Upper lobe of left lung (tissue), 6 donors: Measurements from ENCODE around the gene NOL4L. TPM values are rescaled to one million over a fixed set of nuclear protein-coding genes. Genes with fewer than 3 reads are reported as not detected.

Experiments
- ATAC-seq, 2 donors: fragments of 200-7000 bp; cut with Tn5 transposase; one replicate each; pipeline ENCODE4 v1.9.1; 2022; ENCODE audit warnings: mild to moderate bottlenecking in 2 of 2, moderate library complexity in 2 of 2; ENCODE audit not compliant: low FRiP score in 2 of 2
- DNase-seq, 2 donors: peaks; one replicate each; pipeline ENCODE4 v3.0.0-alpha.2; 2019 to 2020
- H3K27ac ChIP-seq, 4 donors: fragments of 200-600 bp; sonication (generic); one replicate each; pipeline ENCODE4 v1.5.1; 2016 to 2019
- H3K27me3 ChIP-seq, 4 donors: fragments of 200-600 bp; sonication (generic); one replicate each; pipeline ENCODE4 v1.5.1; 2017 to 2019
- H3K36me3 ChIP-seq, 4 donors: fragments of 200-600 bp; sonication (generic); one replicate each; pipeline ENCODE4 v1.5.1; 2016 to 2019
- H3K4me1 ChIP-seq, 4 donors: fragments of 200-600 bp; sonication (generic); one replicate each; pipeline ENCODE4 v1.5.1; 2018 to 2019
- H3K4me3 ChIP-seq, 4 donors: fragments of 200-600 bp; sonication (generic); one replicate each; pipeline ENCODE4 v1.5.1; 2017 to 2019; ENCODE audit warnings: mild to moderate bottlenecking in 2 of 4, moderate library complexity in 1 of 4
- H3K9me3 ChIP-seq, 4 donors: fragments of 200-600 bp; sonication (generic); one replicate each; pipeline ENCODE4 v1.5.1; 2018 to 2019
- EP300 ChIP-seq, 4 donors: sonication (generic); formaldehyde crosslinking; IDR thresholded peaks; one replicate each; pipeline ENCODE4 v1.5.1; 2017; ENCODE audit warnings: antibody characterized with exemption in 4 of 4, control low read depth in 2 of 4
- POLR2A ChIP-seq, 4 donors: fragments of 450-650 bp; IDR thresholded peaks; one replicate each; pipeline ENCODE4 v1.5.1; 2016 to 2017; ENCODE audit warnings: antibody characterized with exemption in 4 of 4, mild to moderate bottlenecking in 2 of 4
- POLR2AphosphoS5 ChIP-seq, 2 donors: sonication (generic); formaldehyde crosslinking; IDR thresholded peaks; one replicate each; pipeline ENCODE4 v1.5.1; 2017; ENCODE audit warnings: antibody characterized with exemption in 2 of 2
- WGBS, 2 donors: methylation state at CpG; one replicate each; pipeline ENCODE4 v1.1.5; 2017 to 2018; 5-methylcytosine and 5-hydroxymethylcytosine counted together
- total RNA-seq, 6 donors: library from RNA; depleted of rRNA in 4 of 6; stranded (reverse); fragments of >200 nt in 4 of 6; gene quantifications; one replicate each; pipeline versions ENCODE4 v1.1.0 to v1.2.1, GENCODE V29; 2016 to 2021
- TF ChIP-seq, protein P1 (sequence below), 6 experiments: fragments of 450-650 bp in 4 of 6; fragments of 200-600 bp in 2 of 6; sonication (generic) in 2 of 6; IDR thresholded peaks; one replicate each; pipeline ENCODE4 v1.5.1; 2016 to 2019; ENCODE audit warnings: antibody characterized with exemption in 6 of 6
- donor health status: DM: no; HTN: no; CAD: no; lungs with moderate emphysema.
- donor health status: DM: no; HTN: yes; CAD: no; lungs with severe emphysema.

The NOL4L gene
- total RNA-seq, 6 donors from 2014 or later, result 13.4 to 40.2 (median 19.0) TPM

DNA sequence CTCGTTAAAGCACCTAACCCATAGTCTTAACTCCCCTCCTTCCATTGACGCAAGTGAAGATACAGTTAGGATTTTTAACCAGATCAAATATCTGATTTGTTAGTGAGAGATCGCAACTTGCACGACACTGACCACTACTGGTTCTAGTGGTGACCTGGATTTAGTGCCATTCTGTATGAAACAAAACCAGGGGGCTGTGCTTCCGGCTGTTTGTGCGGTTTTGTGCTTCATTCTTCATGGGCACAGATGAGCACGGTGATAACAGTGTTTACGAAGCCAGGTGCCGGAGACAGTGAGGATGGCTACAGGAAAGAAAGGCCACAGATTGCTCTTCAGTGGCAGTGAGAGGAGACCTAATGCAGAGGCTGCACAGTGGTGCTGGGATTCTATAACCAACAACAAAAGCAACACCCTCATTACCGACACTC lies 75.5 kb downstream of the NOL4L start:
- Histone ChIP-seq H3K4me3 (no peak overlapping the region), H3K36me3 (no peaks in the 10 kb centered on the region), H3K27ac (peak overlapping the region in 3 of 4 donors; percentile 0 to 67 (median 62)), H3K9me3 (no peaks in the 10 kb centered on the region), H3K4me1 (peaks cover 15 to 41% (median 29%) of the 10 kb centered on the region in 4 donors), H3K27me3 (no peaks in the 10 kb centered on the region)
- 37 to 43% methylated on average over 10 of the region's 10 CpGs for WGBS, 2 donors
- peak in 1 of 2 donors; percentile 31 for DNase-seq
- TF ChIP-seq POLR2A (IDR thresholded peaks at IDR 0.05), result no peak
- TF ChIP-seq, protein P1, sequence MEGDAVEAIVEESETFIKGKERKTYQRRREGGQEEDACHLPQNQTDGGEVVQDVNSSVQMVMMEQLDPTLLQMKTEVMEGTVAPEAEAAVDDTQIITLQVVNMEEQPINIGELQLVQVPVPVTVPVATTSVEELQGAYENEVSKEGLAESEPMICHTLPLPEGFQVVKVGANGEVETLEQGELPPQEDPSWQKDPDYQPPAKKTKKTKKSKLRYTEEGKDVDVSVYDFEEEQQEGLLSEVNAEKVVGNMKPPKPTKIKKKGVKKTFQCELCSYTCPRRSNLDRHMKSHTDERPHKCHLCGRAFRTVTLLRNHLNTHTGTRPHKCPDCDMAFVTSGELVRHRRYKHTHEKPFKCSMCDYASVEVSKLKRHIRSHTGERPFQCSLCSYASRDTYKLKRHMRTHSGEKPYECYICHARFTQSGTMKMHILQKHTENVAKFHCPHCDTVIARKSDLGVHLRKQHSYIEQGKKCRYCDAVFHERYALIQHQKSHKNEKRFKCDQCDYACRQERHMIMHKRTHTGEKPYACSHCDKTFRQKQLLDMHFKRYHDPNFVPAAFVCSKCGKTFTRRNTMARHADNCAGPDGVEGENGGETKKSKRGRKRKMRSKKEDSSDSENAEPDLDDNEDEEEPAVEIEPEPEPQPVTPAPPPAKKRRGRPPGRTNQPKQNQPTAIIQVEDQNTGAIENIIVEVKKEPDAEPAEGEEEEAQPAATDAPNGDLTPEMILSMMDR (IDR thresholded peaks at IDR 0.05), result peak in 1 of 6 experiments; percentile 17
- no peak for ATAC-seq

DNA sequence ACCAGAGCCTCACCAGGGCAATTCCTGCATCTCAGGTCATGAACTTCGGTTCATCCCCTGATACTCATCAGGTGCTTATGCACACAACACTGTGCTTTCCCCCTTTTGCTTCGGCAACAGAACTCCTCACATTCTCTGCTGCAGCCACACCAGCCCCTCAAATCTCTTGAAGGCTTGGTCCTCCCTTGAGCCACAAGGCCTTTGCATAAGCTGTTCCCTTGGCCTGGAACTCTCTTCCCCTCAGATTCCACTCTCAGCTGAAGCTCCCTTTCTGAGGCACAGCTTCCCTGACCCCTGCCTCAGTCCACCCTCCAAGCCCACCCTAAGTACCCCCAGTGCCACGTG lies 76.4 kb downstream of the NOL4L start:
- TF ChIP-seq, protein P1 (IDR thresholded peaks at IDR 0.05), result no peak
- no peak for TF ChIP-seq POLR2A (IDR thresholded peaks at IDR 0.05)
- TF ChIP-seq POLR2AphosphoS5 (IDR thresholded peaks at IDR 0.05), result no peak
- TF ChIP-seq EP300 (IDR thresholded peaks at IDR 0.05), result no peak
- H3K36me3 ChIP-seq, result no peaks in the 10 kb centered on the region
- 75 to 77% methylated on average over 3 of the region's 3 CpGs for WGBS, 2 donors
- peak overlapping the region in 3 of 4 donors; percentile 13 to 67 (median 62) for H3K27ac ChIP-seq
- no peaks in the 10 kb centered on the region for H3K9me3 ChIP-seq
- H3K27me3 ChIP-seq, result no peaks in the 10 kb centered on the region
- no peak for DNase-seq
- no peak for ATAC-seq
- no peak overlapping the region for H3K4me3 ChIP-seq
- peaks cover 15 to 41% (median 29%) of the 10 kb centered on the region in 4 donors for H3K4me1 ChIP-seq

DNA sequence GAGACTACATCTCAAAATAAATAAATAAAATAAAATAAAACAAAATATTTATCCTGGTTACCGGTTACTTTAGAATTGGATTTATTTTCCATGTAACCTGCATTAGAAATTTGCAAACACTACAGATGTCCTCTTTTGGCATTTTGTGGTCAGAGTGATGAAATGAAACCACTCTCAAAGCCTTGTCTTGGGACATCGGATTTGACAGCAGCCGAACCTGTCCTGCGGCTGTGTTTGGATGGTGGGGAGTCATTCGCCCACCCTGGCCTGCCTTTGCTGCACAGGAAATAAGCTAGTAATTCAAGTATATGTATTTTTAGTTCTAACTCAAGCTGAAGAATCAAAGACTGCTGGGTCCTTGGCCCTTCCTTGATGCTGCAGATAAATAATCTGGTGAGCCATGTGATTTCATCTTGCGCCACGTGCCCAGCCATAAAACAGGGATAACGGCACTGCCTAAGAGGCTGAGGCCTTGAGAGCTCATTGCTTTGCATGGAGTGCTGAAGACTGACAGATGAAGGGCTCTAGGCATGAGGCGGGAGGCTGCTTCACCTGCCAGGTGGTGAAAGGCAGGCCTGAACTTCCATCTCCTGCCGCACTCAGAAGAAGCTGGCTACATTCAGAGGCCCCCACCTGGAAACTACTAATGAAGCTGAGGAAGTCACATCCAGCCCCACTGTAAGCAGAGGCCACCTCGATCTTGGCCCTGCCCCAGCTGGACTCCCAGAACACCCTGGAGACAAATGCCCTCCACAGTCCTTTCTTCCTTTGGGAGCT lies 76.9 kb downstream of the NOL4L start:
- TF ChIP-seq EP300 (IDR thresholded peaks at IDR 0.05), result no peak
- no peak for TF ChIP-seq POLR2A (IDR thresholded peaks at IDR 0.05)
- TF ChIP-seq, protein P1 (IDR thresholded peaks at IDR 0.05), result no peak
- TF ChIP-seq POLR2AphosphoS5 (IDR thresholded peaks at IDR 0.05), result no peak
- Histone ChIP-seq H3K27me3 (no peaks in the 10 kb centered on the region), H3K4me3 (no peak overlapping the region), H3K9me3 (no peaks in the 10 kb centered on the region), H3K27ac (peak overlapping the region in 3 of 4 donors; percentile 13 to 67 (median 62)), H3K4me1 (peaks cover 15 to 41% (median 29%) of the 10 kb centered on the region in 4 donors), H3K36me3 (no peaks in the 10 kb centered on the region)
- WGBS, 2 donors, result 55 to 57% methylated on average over 10 to 11 of the region's 11 CpGs
- ATAC-seq, result no peak
- no peak for DNase-seq

DNA sequence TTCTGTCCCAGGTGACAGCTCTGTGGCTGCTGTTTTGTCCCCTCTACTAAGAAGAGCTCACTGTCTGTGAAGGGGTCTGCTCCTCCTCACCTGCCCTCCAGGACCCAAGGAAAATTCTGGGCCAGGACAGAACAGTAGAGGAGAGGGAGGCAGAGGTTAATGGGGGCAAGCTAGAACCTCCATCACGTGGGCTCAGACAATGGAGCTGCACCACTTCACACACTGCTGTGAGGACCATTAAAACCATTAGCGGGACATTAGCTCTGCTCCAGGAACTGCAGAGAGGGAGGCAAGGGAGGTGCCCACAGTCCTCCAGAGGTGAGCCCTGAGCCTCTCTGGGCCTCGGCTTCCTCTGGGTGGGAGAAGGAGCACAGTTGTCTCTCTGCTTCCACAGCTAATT lies 78.4 kb downstream of the NOL4L start:
- DNase-seq (no peak), ATAC-seq (no peak)
- H3K4me1 ChIP-seq, result peaks cover 15 to 41% (median 29%) of the 10 kb centered on the region in 4 donors
- H3K27me3 ChIP-seq, result no peaks in the 10 kb centered on the region
- H3K9me3 ChIP-seq, result no peaks in the 10 kb centered on the region
- TF ChIP-seq POLR2A (IDR thresholded peaks at IDR 0.05) (no peak), POLR2AphosphoS5 (IDR thresholded peaks at IDR 0.05) (no peak), EP300 (IDR thresholded peaks at IDR 0.05) (no peak)
- TF ChIP-seq, protein P1 (IDR thresholded peaks at IDR 0.05), result no peak
- no peak overlapping the region for H3K4me3 ChIP-seq
- no peaks in the 10 kb centered on the region for H3K36me3 ChIP-seq
- peak overlapping the region in 1 of 4 donors; percentile 58 for H3K27ac ChIP-seq
- 74 to 95% methylated on average over 3 of the region's 3 CpGs for WGBS, 2 donors
